ENCODE data around the gene DNAAF2. TPM values are rescaled to one million over a fixed set of nuclear protein-coding genes. Genes with fewer than 3 reads are reported as not detected.
"Not testable (repeated sequence)": the region's sequence is repeated elsewhere in the genome, so short reads cannot be mapped to it uniquely, and the experiment has no call there.

DNAAF2 gene
- polyA plus RNA-seq, 2 donors, result 2.3 to 5.2 TPM

GRCh38 chr14:49585803-49586672, 49.0 kb downstream of the DNAAF2 start, which contains the start of gene RPS29:
TSS of gene RPS29 (minus strand) at chr14:49586380. CDS start at chr14:49586346, 34 bp downstream.
- Histone ChIP-seq H3K4me3 (ENCODE audit: low read depth in 1 of 2, low read length in 2 of 2) (peak within 1 kb of the TSS; percentile 87 to 98), H3K27ac (ENCODE audit: low read depth in 2 of 2, low read length in 1 of 2) (peak within 1 kb of the TSS; percentile 93 to 94), H3K9me3 (ENCODE audit: control insufficient read depth in 2 of 2, insufficient read depth in 1 of 2, low read depth in 1 of 2, low read length in 1 of 2) (no peaks in the 10 kb centered on the region), H3K4me1 (ENCODE audit: control insufficient read depth in 2 of 2, insufficient read depth in 2 of 2, low read length in 1 of 2) (peaks cover 0 to 2% of the 10 kb centered on the region in 2 donors), H3K36me3 (ENCODE audit: control insufficient read depth in 2 of 2, insufficient read depth in 2 of 2, low read length in 1 of 2) (peaks cover 0 to 10% of the 10 kb centered on the region in 2 donors), H3K27me3 (ENCODE audit: control insufficient read depth in 1 of 2, insufficient read depth in 2 of 2, low read length in 2 of 2) (no peaks in the 10 kb centered on the region)
- 0% methylated on average over 54 of the region's 55 CpGs for WGBS, 2 donors

- H3K4me3 ChIP-seq (ENCODE audit: low read depth in 1 of 2, low read length in 2 of 2), result peak overlapping the region; percentile 87 to 98
- not testable (repeated sequence) for H3K4me1 ChIP-seq (ENCODE audit: control insufficient read depth in 2 of 2, insufficient read depth in 2 of 2, low read length in 1 of 2); H3K9me3 ChIP-seq (ENCODE audit: control insufficient read depth in 2 of 2, insufficient read depth in 1 of 2, low read depth in 1 of 2, low read length in 1 of 2); H3K36me3 ChIP-seq (ENCODE audit: control insufficient read depth in 2 of 2, insufficient read depth in 2 of 2, low read length in 1 of 2); H3K27me3 ChIP-seq (ENCODE audit: control insufficient read depth in 1 of 2, insufficient read depth in 2 of 2, low read length in 2 of 2)
- peak overlapping the region; percentile 71 to 94 for H3K27ac ChIP-seq (ENCODE audit: low read depth in 2 of 2, low read length in 1 of 2)
- 9 to 16% methylated on average over 32 of the region's 32 CpGs for WGBS, 2 donors
Observed at GRCh38 chr14:49584981-49585640, 49.9 kb downstream of the DNAAF2 start.

GRCh38 chr14:49584058-49584457, 51.0 kb downstream of the DNAAF2 start:
- Histone ChIP-seq H3K4me1 (ENCODE audit: control insufficient read depth in 2 of 2, insufficient read depth in 2 of 2, low read length in 1 of 2) (peaks cover 0 to 2% of the 10 kb centered on the region in 2 donors), H3K36me3 (ENCODE audit: control insufficient read depth in 2 of 2, insufficient read depth in 2 of 2, low read length in 1 of 2) (peaks cover 0 to 10% of the 10 kb centered on the region in 2 donors), H3K27ac (ENCODE audit: low read depth in 2 of 2, low read length in 1 of 2) (no peak overlapping the region), H3K9me3 (ENCODE audit: control insufficient read depth in 2 of 2, insufficient read depth in 1 of 2, low read depth in 1 of 2, low read length in 1 of 2) (no peaks in the 10 kb centered on the region), H3K27me3 (ENCODE audit: control insufficient read depth in 1 of 2, insufficient read depth in 2 of 2, low read length in 2 of 2) (no peaks in the 10 kb centered on the region), H3K4me3 (ENCODE audit: low read depth in 1 of 2, low read length in 2 of 2) (peak overlapping the region in 1 of 2 donors; percentile 37)
- WGBS, 2 donors, result 81 to 83% methylated on average over 11 of the region's 11 CpGs

GRCh38 chr14:49583629-49584028, 51.4 kb downstream of the DNAAF2 start:
- 67 to 72% methylated on average over 6 of the region's 6 CpGs for WGBS, 2 donors
- Histone ChIP-seq H3K27ac (ENCODE audit: low read depth in 2 of 2, low read length in 1 of 2) (no peak overlapping the region), H3K27me3 (ENCODE audit: control insufficient read depth in 1 of 2, insufficient read depth in 2 of 2, low read length in 2 of 2) (no peaks in the 10 kb centered on the region), H3K4me3 (ENCODE audit: low read depth in 1 of 2, low read length in 2 of 2) (no peak overlapping the region), H3K4me1 (ENCODE audit: control insufficient read depth in 2 of 2, insufficient read depth in 2 of 2, low read length in 1 of 2) (peaks cover 0 to 2% of the 10 kb centered on the region in 2 donors), H3K9me3 (ENCODE audit: control insufficient read depth in 2 of 2, insufficient read depth in 1 of 2, low read depth in 1 of 2, low read length in 1 of 2) (no peaks in the 10 kb centered on the region), H3K36me3 (ENCODE audit: control insufficient read depth in 2 of 2, insufficient read depth in 2 of 2, low read length in 1 of 2) (peaks cover 0 to 10% of the 10 kb centered on the region in 2 donors)

- Histone ChIP-seq H3K27ac (ENCODE audit: low read depth in 2 of 2, low read length in 1 of 2) (no peak overlapping the region), H3K4me1 (ENCODE audit: control insufficient read depth in 2 of 2, insufficient read depth in 2 of 2, low read length in 1 of 2) (peaks cover 0 to 2% of the 10 kb centered on the region in 2 donors), H3K9me3 (ENCODE audit: control insufficient read depth in 2 of 2, insufficient read depth in 1 of 2, low read depth in 1 of 2, low read length in 1 of 2) (no peaks in the 10 kb centered on the region), H3K36me3 (ENCODE audit: control insufficient read depth in 2 of 2, insufficient read depth in 2 of 2, low read length in 1 of 2) (peaks cover 0 to 13% of the 10 kb centered on the region in 2 donors), H3K27me3 (ENCODE audit: control insufficient read depth in 1 of 2, insufficient read depth in 2 of 2, low read length in 2 of 2) (no peaks in the 10 kb centered on the region), H3K4me3 (ENCODE audit: low read depth in 1 of 2, low read length in 2 of 2) (no peak overlapping the region)
- WGBS, 2 donors, result 87 to 90% methylated on average over 4 of the region's 4 CpGs
Observed at GRCh38 chr14:49582113-49582977, 52.7 kb downstream of the DNAAF2 start.

GRCh38 chr14:49581209-49582112, 53.6 kb downstream of the DNAAF2 start:
- Histone ChIP-seq H3K27me3 (ENCODE audit: control insufficient read depth in 1 of 2, insufficient read depth in 2 of 2, low read length in 2 of 2) (no peaks in the 10 kb centered on the region), H3K9me3 (ENCODE audit: control insufficient read depth in 2 of 2, insufficient read depth in 1 of 2, low read depth in 1 of 2, low read length in 1 of 2) (no peaks in the 10 kb centered on the region), H3K27ac (ENCODE audit: low read depth in 2 of 2, low read length in 1 of 2) (peak overlapping the region; percentile 19 to 26), H3K4me3 (ENCODE audit: low read depth in 1 of 2, low read length in 2 of 2) (no peak overlapping the region), H3K4me1 (ENCODE audit: control insufficient read depth in 2 of 2, insufficient read depth in 2 of 2, low read length in 1 of 2) (peaks cover 0 to 2% of the 10 kb centered on the region in 2 donors), H3K36me3 (ENCODE audit: control insufficient read depth in 2 of 2, insufficient read depth in 2 of 2, low read length in 1 of 2) (peaks cover 0 to 15% of the 10 kb centered on the region in 2 donors)
- 79 to 91% methylated on average over 9 of the region's 9 CpGs for WGBS, 2 donors

- Histone ChIP-seq H3K9me3 (ENCODE audit: control insufficient read depth in 2 of 2, insufficient read depth in 1 of 2, low read depth in 1 of 2, low read length in 1 of 2) (no peaks in the 10 kb centered on the region), H3K27me3 (ENCODE audit: control insufficient read depth in 1 of 2, insufficient read depth in 2 of 2, low read length in 2 of 2) (no peaks in the 10 kb centered on the region), H3K27ac (ENCODE audit: low read depth in 2 of 2, low read length in 1 of 2) (no peak overlapping the region), H3K36me3 (ENCODE audit: control insufficient read depth in 2 of 2, insufficient read depth in 2 of 2, low read length in 1 of 2) (peaks cover 0 to 15% of the 10 kb centered on the region in 2 donors), H3K4me3 (ENCODE audit: low read depth in 1 of 2, low read length in 2 of 2) (no peak overlapping the region), H3K4me1 (ENCODE audit: control insufficient read depth in 2 of 2, insufficient read depth in 2 of 2, low read length in 1 of 2) (peaks cover 0 to 2% of the 10 kb centered on the region in 2 donors)
- 79 to 81% methylated on average over 2 of the region's 2 CpGs for WGBS, 2 donors
Observed at GRCh38 chr14:49579841-49580240, 55.2 kb downstream of the DNAAF2 start.

- Histone ChIP-seq H3K4me3 (ENCODE audit: low read depth in 1 of 2, low read length in 2 of 2) (no peak overlapping the region), H3K27me3 (ENCODE audit: control insufficient read depth in 1 of 2, insufficient read depth in 2 of 2, low read length in 2 of 2) (no peaks in the 10 kb centered on the region), H3K27ac (ENCODE audit: low read depth in 2 of 2, low read length in 1 of 2) (no peak overlapping the region), H3K36me3 (ENCODE audit: control insufficient read depth in 2 of 2, insufficient read depth in 2 of 2, low read length in 1 of 2) (peaks cover 0 to 9% of the 10 kb centered on the region in 2 donors), H3K4me1 (ENCODE audit: control insufficient read depth in 2 of 2, insufficient read depth in 2 of 2, low read length in 1 of 2) (no peaks in the 10 kb centered on the region), H3K9me3 (ENCODE audit: control insufficient read depth in 2 of 2, insufficient read depth in 1 of 2, low read depth in 1 of 2, low read length in 1 of 2) (no peaks in the 10 kb centered on the region)
- 100% methylated on average over 1 of the region's 1 CpG for WGBS, 2 donors
Observed at GRCh38 chr14:49578141-49578540, 56.9 kb downstream of the DNAAF2 start.

All from esophagus (tissue), 2 donors.